Testis (tissue), 3 donors: ENCODE measurements around the gene FAM136A. TPM values are rescaled to one million over a fixed set of nuclear protein-coding genes. Genes with fewer than 3 reads are reported as not detected.

Experiments used
- DNase-seq: peaks from one replicate; pipeline ENCODE4 v3.0.0-alpha.2; 2019
- H3K27ac ChIP-seq, 2 donors: fragments of 200-600 bp; sonication (generic); one replicate each; pipeline ENCODE4 v1.5.1; 2019
- H3K27me3 ChIP-seq: fragments of 200-600 bp; sonication (generic); one replicate; pipeline ENCODE4 v1.5.1; 2019
- H3K36me3 ChIP-seq: fragments of 200-600 bp; sonication (generic); one replicate; pipeline ENCODE4 v1.5.1; 2017; ENCODE audit warnings: low read depth; ENCODE audit errors: missing control alignments
- H3K4me1 ChIP-seq: fragments of 200-600 bp; sonication (generic); one replicate; pipeline ENCODE4 v1.5.1; 2019
- H3K4me3 ChIP-seq, 2 donors: fragments of 200-600 bp; sonication (generic); one replicate each; pipeline ENCODE4 v1.5.1; 2017 to 2019
- H3K9me3 ChIP-seq: fragments of 200-600 bp; sonication (generic); one replicate; pipeline ENCODE4 v1.5.1; 2017
- CTCF ChIP-seq, 3 experiments: fragments of 450-650 bp in 2 of 3; fragments of 200-600 bp in 1 of 3; sonication (generic) in 1 of 3; IDR thresholded peaks; one replicate each; pipeline ENCODE4 v1.5.1; 2016 to 2019; ENCODE audit warnings: antibody characterized with exemption in 3 of 3, mild to moderate bottlenecking in 2 of 3, moderate library complexity in 1 of 3
- POLR2A ChIP-seq: fragments of 450-650 bp; IDR thresholded peaks from one replicate; pipeline ENCODE4 v1.6.1; 2017; ENCODE audit warnings: antibody characterized with exemption, mild to moderate bottlenecking, moderate library complexity
- WGBS, 2 donors: methylation state at CpG; one replicate each; pipeline ENCODE4 v1.1.5; 2018; 5-methylcytosine and 5-hydroxymethylcytosine counted together
- intact Hi-C: fragments of 100-400 bp; cut with DNase I; formaldehyde crosslinking; loops from one replicate; pipeline ENCODE4 v1.15.1; 2023; ENCODE audit warnings: low total_unique reads
- microRNA counts, 2 donors: library from miRNA; unstranded; fragments of <30 nt; microRNA quantifications; one replicate each; lab custom pipeline; 2016
- microRNA-seq, 2 donors: library from miRNA; unstranded; fragments of <30 nt; microRNA quantifications; one replicate each; pipeline ENCODE4, GENCODE V29; 2016; ENCODE audit warnings: borderline number of aligned reads in 2 of 2, borderline replicate concordance in 1 of 2
- polyA plus RNA-seq: library from polyadenylated mRNA; stranded (reverse); fragments of 350-450 nt; fragmentation: Illumina TruSeq; extraction: RNeasy Lipid Tissue Mini Kit (QIAGEN cat#74804); gene quantifications from one replicate; pipeline ENCODE4 v1.2.3, GENCODE V29; 2014; ENCODE audit warnings: low read depth, low replicate concordance; ENCODE audit not compliant: insufficient read depth
- small RNA-seq, 2 donors: library from RNA; depleted of rRNA; stranded (forward); fragments of <200 nt; gene quantifications; one replicate each; pipeline ENCODE3, GENCODE V24; 2016
- total RNA-seq, 2 donors: library from RNA; depleted of rRNA; stranded (reverse); fragments of >200 nt; gene quantifications; one replicate each; pipeline ENCODE4 v1.2.3, GENCODE V29; 2016

Gene FAM136A
- total and polyA plus RNA-seq, 3 donors from 2014 or later: 19.8 to 25.3 (median 24.8) TPM

GRCh38 chr2:70247364-70248180 lies 54.3 kb downstream of the FAM136A start:
- no peaks in the 10 kb centered on the region for H3K27me3 ChIP-seq
- no peak for TF ChIP-seq POLR2A
- no peak for TF ChIP-seq CTCF (IDR thresholded peaks at IDR 0.05)
- intact Hi-C loops: no loop called here
- peak overlapping the region; percentile 97 to 99 for H3K27ac ChIP-seq
- no peaks in the 10 kb centered on the region for H3K36me3 ChIP-seq
- H3K9me3 ChIP-seq: no peaks in the 10 kb centered on the region
- H3K4me3 ChIP-seq: peak overlapping the region; percentile 78 to 98
- H3K4me1 ChIP-seq: peaks cover 12% of the 10 kb centered on the region
- no peak for DNase-seq
- 0% methylated on average over 20 of the region's 20 CpGs for WGBS, 2 donors

MicroRNA genes within 50 kb of the gene (microRNA counts, 767-probe panel; counts per million panel counts)
- 0 to 152 counts per million in 2 donors for microRNA hsa-miR-1285-3p (lab: Ali Mortazavi, UCI)

Small RNA genes lying within 50 kb of the gene (microRNA-seq; reads per million reads assigned to microRNA genes)
- 0 reads per million in 2 donors for gene MIR1285-2

Small RNA genes lying within 50 kb of the gene (small RNA-seq; reads per million reads assigned to genes)
- gene AC016700.2: 0 reads per million in 2 donors
- 0 reads per million in 2 donors for gene MIR1285-2

Other genes with a start within 250 kb of the FAM136A start
- 100 to 1,000 TPM; 144 to 200 TPM for gene PCBP1, start 214.6 kb downstream of the FAM136A start, total RNA-seq
- gene PCBP1, start 214.6 kb downstream of the FAM136A start, polyA plus RNA-seq: 270 TPM
- 10 to 100 TPM; 61.6 to 94.4 TPM for gene C2orf42, start 111.0 kb downstream of the FAM136A start, total RNA-seq
- 175 TPM for gene C2orf42, start 111.0 kb downstream of the FAM136A start, polyA plus RNA-seq
- gene TIA1, start 53.4 kb downstream of the FAM136A start, total RNA-seq: 10 to 100 TPM; 89.4 to 89.9 TPM
- 57.7 TPM for gene TIA1, start 53.4 kb downstream of the FAM136A start, polyA plus RNA-seq
- 10 to 100 TPM; 21.5 to 28.5 TPM for gene PCYOX1, start 43.9 kb downstream of the FAM136A start, total RNA-seq
- 36.4 TPM for gene PCYOX1, start 43.9 kb downstream of the FAM136A start, polyA plus RNA-seq
- 100 to 1,000 TPM in 1 of 2 donors, 10 to 100 TPM in 1; 95.1 to 105 TPM for gene SNRPG, start 8.3 kb downstream of the FAM136A start, total RNA-seq
- gene SNRPG, start 8.3 kb downstream of the FAM136A start, polyA plus RNA-seq: 115 TPM